GM12878 (cell line): ENCODE results near the gene DNAH2. TPM values are rescaled to one million over a fixed set of nuclear protein-coding genes. Genes with fewer than 3 reads are reported as not detected.

Experiments
- ATF7 ChIP-seq: fragments of 450-650 bp; IDR thresholded peaks from 2 replicates; pipeline ENCODE4 v1.6.1; 2016; ENCODE audit warnings: low read depth, mild to moderate bottlenecking
- BCL11A ChIP-seq: IDR thresholded peaks from 2 replicates; pipeline ENCODE4 v1.6.1; 2011; ENCODE audit warnings: low read depth, low read length
- CEBPB ChIP-seq, 2 experiments: fragments of 150-350 bp in 1 of 2; IDR thresholded peaks; 2 replicates each; pipeline ENCODE4 v1.6.1; 2012 to 2014; ENCODE audit warnings: low read depth in 2 of 2, low read length in 2 of 2, borderline replicate concordance in 1 of 2, inconsistent platforms in 1 of 2
- CHD2 ChIP-seq: IDR thresholded peaks from 2 replicates; pipeline ENCODE4 v1.6.1; 2011; ENCODE audit warnings: low read depth, low read length, improper control_type of control experiment, borderline replicate concordance
- DPF2 ChIP-seq: fragments of 450-650 bp; IDR thresholded peaks from 2 replicates; pipeline ENCODE4 v1.6.1; 2017; ENCODE audit warnings: mild to moderate bottlenecking
- FOXK2 ChIP-seq: fragments of 450-650 bp; IDR thresholded peaks from 2 replicates; pipeline ENCODE4 v1.6.1; 2017; ENCODE audit warnings: mild to moderate bottlenecking, moderate library complexity
- IRF4 ChIP-seq: IDR thresholded peaks from 2 replicates; pipeline ENCODE4 v1.6.1; 2011; ENCODE audit warnings: low read depth, low read length
- MEF2B ChIP-seq: fragments of 450-650 bp; IDR thresholded peaks from 2 replicates; pipeline ENCODE4 v1.6.1; 2018; ENCODE audit warnings: mild to moderate bottlenecking, moderate library complexity; ENCODE audit not compliant: partially characterized antibody, poor library complexity, severe bottlenecking
- NFYB ChIP-seq: IDR thresholded peaks from 2 replicates; pipeline ENCODE4 v1.6.1; 2011; ENCODE audit warnings: low read depth, mild to moderate bottlenecking, low read length, improper control_type of control experiment, moderate library complexity; ENCODE audit not compliant: insufficient read depth
- NR2C1 ChIP-seq: fragments of 450-650 bp; IDR thresholded peaks from 2 replicates; pipeline ENCODE4 v1.6.1; 2017; ENCODE audit warnings: antibody characterized with exemption, mild to moderate bottlenecking, moderate library complexity
- NR2F1 ChIP-seq: fragments of 450-650 bp; conservative IDR thresholded peaks from 2 replicates; pipeline ENCODE4 v1.6.1; 2017; ENCODE audit warnings: mild to moderate bottlenecking
- SPI1 ChIP-seq: IDR thresholded peaks from 2 replicates; pipeline ENCODE4 v1.6.1; 2011; ENCODE audit warnings: low read depth, mild to moderate bottlenecking, low read length, moderate library complexity, borderline replicate concordance; ENCODE audit not compliant: insufficient read depth
- SUPT20H ChIP-seq: IDR thresholded peaks from 2 replicates; pipeline ENCODE4 v1.6.1; 2011; ENCODE audit warnings: low read depth, mild to moderate bottlenecking, low read length, moderate library complexity, borderline replicate concordance; ENCODE audit not compliant: control insufficient read depth
- SUZ12 ChIP-seq: fragments of 200-600 bp; sonication (generic); IDR thresholded peaks from one replicate; pipeline ENCODE4 v1.6.1; 2018; ENCODE audit warnings: antibody characterized with exemption, mild to moderate bottlenecking; ENCODE audit not compliant: unreplicated experiment
- TCF3 ChIP-seq: IDR thresholded peaks from 2 replicates; pipeline ENCODE4 v1.6.1; 2012; ENCODE audit warnings: low read depth, mild to moderate bottlenecking, low read length, borderline replicate concordance; ENCODE audit not compliant: insufficient read depth
- TCF7 ChIP-seq: IDR thresholded peaks from 2 replicates; pipeline ENCODE4 v1.6.1; 2014; ENCODE audit warnings: antibody characterized with exemption, borderline replicate concordance
- YY1 ChIP-seq: IDR thresholded peaks from 2 replicates; pipeline ENCODE4 v1.6.1; 2011; ENCODE audit warnings: low read depth, mild to moderate bottlenecking, low read length
- ZNF24 ChIP-seq: fragments of 450-650 bp; IDR thresholded peaks from 2 replicates; pipeline ENCODE4 v1.6.1; 2017; ENCODE audit warnings: antibody characterized with exemption, mild to moderate bottlenecking
- ZNF622 ChIP-seq: fragments of 450-650 bp; IDR thresholded peaks from 2 replicates; pipeline ENCODE4 v1.6.1; 2017; ENCODE audit warnings: mild to moderate bottlenecking, inconsistent platforms
- polyA plus RNA-seq, 11 experiments: library from polyadenylated mRNA; depleted of rRNA in 4 of 11; unstranded in 6 of 11; stranded (reverse) in 5 of 11; fragments of >200 nt; fragmentation: Nextera tagmentation in 4 of 11; fragmentation: Illumina TruSeq in 1 of 11; extraction: Ambion mirVana in 4 of 11; extraction: Trizol in 1 of 11; gene quantifications; 1 replicate in 1 of 11; 2 replicates in 10 of 11; pipeline versions ENCODE4 v1.2.1 to v1.2.3, GENCODE V29; 2011 to 2016; ENCODE audit warnings: inconsistent platforms in 2 of 11, missing spikeins in 2 of 11, low read depth in 1 of 11
- total RNA-seq, 4 experiments: library from RNA; depleted of rRNA in 3 of 4; stranded (reverse); fragments of >200 nt in 3 of 4; fragmentation: Illumina TruSeq in 1 of 4; extraction: Trizol in 1 of 4; gene quantifications; 2 replicates each; pipeline versions ENCODE4 v1.2.1 to v1.2.3, GENCODE V29; 2013 to 2021
- TF ChIP-seq, protein P1 (sequence below): fragments of 450-650 bp; formaldehyde crosslinking; IDR thresholded peaks from 2 replicates; pipeline ENCODE4 v1.5.0; 2022; ENCODE audit warnings: mild to moderate bottlenecking, missing genetic modification characterization
- TF ChIP-seq, protein P2 (sequence below): IDR thresholded peaks from 2 replicates; pipeline ENCODE4 v1.6.1; 2012; ENCODE audit warnings: low read depth, low read length, improper control_type of control experiment
- TF ChIP-seq, protein P3 (sequence below): fragments of 450-650 bp; formaldehyde crosslinking; IDR thresholded peaks from 2 replicates; pipeline ENCODE4 v1.4.0; 2022; ENCODE audit warnings: mild to moderate bottlenecking, moderate library complexity

Gene DNAH2
- total and polyA plus RNA-seq, 10 of the 15 experiments (the other 5 are each of a cell fraction or from before 2014, with no cell fraction given): not detected

DNA sequence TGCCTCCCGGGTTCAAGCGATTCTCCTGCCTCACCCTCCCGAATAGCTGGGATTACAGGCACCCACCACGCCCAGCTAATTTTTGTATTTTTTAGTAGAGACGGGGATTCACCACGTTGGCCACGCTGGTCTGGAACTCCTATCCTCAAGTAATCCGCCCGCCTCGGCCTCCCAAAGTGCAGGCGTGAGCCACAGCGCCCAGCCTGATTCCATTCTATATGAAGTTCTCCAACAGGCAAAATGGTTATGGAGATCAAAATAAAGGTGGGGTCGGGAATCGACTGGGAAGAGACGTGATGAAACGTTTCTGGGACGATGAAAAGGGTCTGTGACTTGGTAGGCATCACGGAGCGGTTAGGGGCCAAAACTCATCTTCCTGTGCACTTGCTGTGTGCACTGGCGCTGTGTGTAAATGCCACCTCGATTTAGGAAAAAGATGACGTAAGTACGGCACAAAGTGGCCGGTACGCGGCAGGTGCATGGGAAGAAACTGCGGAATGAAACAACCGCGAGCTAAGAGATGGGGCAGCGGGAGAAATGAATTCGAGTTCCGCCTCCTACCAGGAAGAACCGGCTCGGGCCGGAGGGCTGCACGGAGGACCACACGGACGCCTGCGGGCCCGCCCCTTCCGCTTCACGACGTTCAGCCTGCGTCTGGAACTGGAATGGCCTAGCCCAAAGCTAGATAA is 31.9 kb upstream of the DNAH2 start (continued):
- TF ChIP-seq MEF2B (peak; percentile 70), DPF2 (no peak; the same call in 1 of the 2 replicates), IRF4 (peak; percentile 27; the same call in 1 of the 2 replicates), CHD2 (no peak), BCL11A (no peak), TCF7 (no peak), TCF3 (peak; percentile 66; the same call in 1 of the 2 replicates), ATF7 (no peak), NR2C1 (no peak), ZNF622 (no peak), NR2F1 (no peak), SPI1 (0 out of 2 replicates have a peak, but pooled peaks have one; percentile 10), CEBPB (IDR thresholded peaks at IDR 0.05; ENCODE audit: borderline replicate concordance in 1 of 2, low read depth in 2 of 2, low read length in 2 of 2) (no peak), NFYB (peak; percentile 32; the same call in 1 of the 2 replicates), SUPT20H (no peak), FOXK2 (no peak), SUZ12 (no peak), ZNF24 (no peak), YY1 (0 out of 2 replicates have a peak, but pooled peaks have one; percentile 20)
- TF ChIP-seq, protein P1, sequence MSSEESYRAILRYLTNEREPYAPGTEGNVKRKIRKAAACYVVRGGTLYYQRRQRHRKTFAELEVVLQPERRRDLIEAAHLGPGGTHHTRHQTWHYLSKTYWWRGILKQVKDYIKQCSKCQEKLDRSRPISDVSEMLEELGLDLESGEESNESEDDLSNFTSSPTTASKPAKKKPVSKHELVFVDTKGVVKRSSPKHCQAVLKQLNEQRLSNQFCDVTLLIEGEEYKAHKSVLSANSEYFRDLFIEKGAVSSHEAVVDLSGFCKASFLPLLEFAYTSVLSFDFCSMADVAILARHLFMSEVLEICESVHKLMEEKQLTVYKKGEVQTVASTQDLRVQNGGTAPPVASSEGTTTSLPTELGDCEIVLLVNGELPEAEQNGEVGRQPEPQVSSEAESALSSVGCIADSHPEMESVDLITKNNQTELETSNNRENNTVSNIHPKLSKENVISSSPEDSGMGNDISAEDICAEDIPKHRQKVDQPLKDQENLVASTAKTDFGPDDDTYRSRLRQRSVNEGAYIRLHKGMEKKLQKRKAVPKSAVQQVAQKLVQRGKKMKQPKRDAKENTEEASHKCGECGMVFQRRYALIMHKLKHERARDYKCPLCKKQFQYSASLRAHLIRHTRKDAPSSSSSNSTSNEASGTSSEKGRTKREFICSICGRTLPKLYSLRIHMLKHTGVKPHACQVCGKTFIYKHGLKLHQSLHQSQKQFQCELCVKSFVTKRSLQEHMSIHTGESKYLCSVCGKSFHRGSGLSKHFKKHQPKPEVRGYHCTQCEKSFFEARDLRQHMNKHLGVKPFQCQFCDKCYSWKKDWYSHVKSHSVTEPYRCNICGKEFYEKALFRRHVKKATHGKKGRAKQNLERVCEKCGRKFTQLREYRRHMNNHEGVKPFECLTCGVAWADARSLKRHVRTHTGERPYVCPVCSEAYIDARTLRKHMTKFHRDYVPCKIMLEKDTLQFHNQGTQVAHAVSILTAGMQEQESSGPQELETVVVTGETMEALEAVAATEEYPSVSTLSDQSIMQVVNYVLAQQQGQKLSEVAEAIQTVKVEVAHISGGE: peak; percentile 65
- TF ChIP-seq, protein P2, sequence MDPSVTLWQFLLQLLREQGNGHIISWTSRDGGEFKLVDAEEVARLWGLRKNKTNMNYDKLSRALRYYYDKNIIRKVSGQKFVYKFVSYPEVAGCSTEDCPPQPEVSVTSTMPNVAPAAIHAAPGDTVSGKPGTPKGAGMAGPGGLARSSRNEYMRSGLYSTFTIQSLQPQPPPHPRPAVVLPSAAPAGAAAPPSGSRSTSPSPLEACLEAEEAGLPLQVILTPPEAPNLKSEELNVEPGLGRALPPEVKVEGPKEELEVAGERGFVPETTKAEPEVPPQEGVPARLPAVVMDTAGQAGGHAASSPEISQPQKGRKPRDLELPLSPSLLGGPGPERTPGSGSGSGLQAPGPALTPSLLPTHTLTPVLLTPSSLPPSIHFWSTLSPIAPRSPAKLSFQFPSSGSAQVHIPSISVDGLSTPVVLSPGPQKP: no peak
- TF ChIP-seq, protein P3, sequence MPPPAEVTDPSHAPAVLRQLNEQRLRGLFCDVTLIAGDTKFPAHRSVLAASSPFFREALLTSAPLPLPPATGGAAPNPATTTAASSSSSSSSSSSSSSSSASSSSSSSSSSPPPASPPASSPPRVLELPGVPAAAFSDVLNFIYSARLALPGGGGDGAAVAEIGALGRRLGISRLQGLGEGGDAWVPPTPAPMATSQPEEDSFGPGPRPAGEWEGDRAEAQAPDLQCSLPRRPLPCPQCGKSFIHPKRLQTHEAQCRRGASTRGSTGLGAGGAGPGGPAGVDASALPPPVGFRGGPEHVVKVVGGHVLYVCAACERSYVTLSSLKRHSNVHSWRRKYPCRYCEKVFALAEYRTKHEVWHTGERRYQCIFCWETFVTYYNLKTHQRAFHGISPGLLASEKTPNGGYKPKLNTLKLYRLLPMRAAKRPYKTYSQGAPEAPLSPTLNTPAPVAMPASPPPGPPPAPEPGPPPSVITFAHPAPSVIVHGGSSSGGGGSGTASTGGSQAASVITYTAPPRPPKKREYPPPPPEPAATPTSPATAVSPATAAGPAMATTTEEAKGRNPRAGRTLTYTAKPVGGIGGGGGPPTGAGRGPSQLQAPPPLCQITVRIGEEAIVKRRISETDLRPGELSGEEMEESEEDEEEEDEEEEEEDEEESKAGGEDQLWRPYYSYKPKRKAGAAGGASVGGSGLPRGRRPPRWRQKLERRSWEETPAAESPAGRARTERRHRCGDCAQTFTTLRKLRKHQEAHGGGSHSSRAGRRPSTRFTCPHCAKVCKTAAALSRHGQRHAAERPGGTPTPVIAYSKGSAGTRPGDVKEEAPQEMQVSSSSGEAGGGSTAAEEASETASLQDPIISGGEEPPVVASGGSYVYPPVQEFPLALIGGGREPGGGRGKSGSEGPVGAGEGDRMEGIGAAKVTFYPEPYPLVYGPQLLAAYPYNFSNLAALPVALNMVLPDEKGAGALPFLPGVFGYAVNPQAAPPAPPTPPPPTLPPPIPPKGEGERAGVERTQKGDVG (CRISPR knock-in tag): no peak
